GM18508 (cell line): Measurements from ENCODE around the gene PLEKHB2.
"Not testable (repeated sequence)": the region's sequence is repeated elsewhere in the genome, so short reads cannot be mapped to it uniquely, and the experiment has no call there.

Source experiments
- ATAC-seq: cut with Tn5 transposase; IDR thresholded peaks from one replicate; pipeline ENCODE4 v1.9.1; 2021; ENCODE audit warnings: moderate number of reproducible peaks; ENCODE audit not compliant: insufficient read depth, unreplicated experiment

PLEKHB2 gene

GRCh38 chr2:131093006-131093695 is 12.0 kb upstream of the PLEKHB2 start, which contains the start of gene FAM168B:
TSS of gene FAM168B (minus strand) at chr2:131093460. CDS start at chr2:131082646, 10,814 bp downstream.
- ATAC-seq, result peak; percentile 58

- peak; percentile 52 for ATAC-seq
These were observed 11.3 kb upstream of the PLEKHB2 start for GRCh38 chr2:131093696-131094462.

GRCh38 chr2:131094463-131095281 is 10.5 kb upstream of the PLEKHB2 start:
- ATAC-seq, result no peak

GRCh38 chr2:131103165-131103564 is 2.0 kb upstream of the PLEKHB2 start:
- no peak for ATAC-seq

- ATAC-seq, result peak; percentile 43
These were observed 515 bp upstream of the PLEKHB2 start for GRCh38 chr2:131104487-131105155.

- ATAC-seq, result peak; percentile 32
These were observed 1.0 kb downstream of the PLEKHB2 start for GRCh38 chr2:131105950-131106801.

GRCh38 chr2:131112529-131112928 is 7.4 kb downstream of the PLEKHB2 start:
- no peak for ATAC-seq

- ATAC-seq, result no peak
These were observed 8.6 kb downstream of the PLEKHB2 start for GRCh38 chr2:131113566-131114227.

GRCh38 chr2:131114950-131115349 is 9.8 kb downstream of the PLEKHB2 start:
- not testable (repeated sequence) for ATAC-seq

GRCh38 chr2:131115752-131116151 is 10.6 kb downstream of the PLEKHB2 start:
- ATAC-seq, result no peak

GRCh38 chr2:131120815-131121317 is 15.7 kb downstream of the PLEKHB2 start:
- ATAC-seq, result no peak

GRCh38 chr2:131121464-131121863 is 16.3 kb downstream of the PLEKHB2 start:
- no peak for ATAC-seq

GRCh38 chr2:131122496-131122895 is 17.4 kb downstream of the PLEKHB2 start:
- ATAC-seq, result no peak

- ATAC-seq, result no peak
These were observed 18.1 kb downstream of the PLEKHB2 start for GRCh38 chr2:131123192-131123591.

- ATAC-seq, result no peak
These were observed 20.1 kb downstream of the PLEKHB2 start for GRCh38 chr2:131125195-131125757.

GRCh38 chr2:131126436-131126835 is 21.3 kb downstream of the PLEKHB2 start:
- ATAC-seq, result no peak

GRCh38 chr2:131127076-131127475 is 21.9 kb downstream of the PLEKHB2 start:
- ATAC-seq, result no peak

GRCh38 chr2:131127981-131128380 is 22.8 kb downstream of the PLEKHB2 start:
- no peak for ATAC-seq
